ENCODE results near the gene SLX4IP.

Gene SLX4IP

GRCh38 chr20:10513931-10514575, 78.9 kb downstream of the SLX4IP start:
- no peak overlapping the region for H3K4me3 ChIP-seq (ENCODE audit: low read length)
- DNase-seq (ENCODE audit: low read depth) = no peak
- no peak for TF ChIP-seq CTCF (IDR thresholded peaks at IDR 0.05; ENCODE audit: insufficient read depth, low read depth, low read length, missing control alignments)

GRCh38 chr20:10516529-10516928, 81.4 kb downstream of the SLX4IP start:
- no peak for DNase-seq (ENCODE audit: low read depth)
- no peak overlapping the region for H3K4me3 ChIP-seq (ENCODE audit: low read length)
- TF ChIP-seq CTCF (IDR thresholded peaks at IDR 0.05; ENCODE audit: insufficient read depth, low read depth, low read length, missing control alignments) = no peak

GRCh38 chr20:10519361-10520046, 84.4 kb downstream of the SLX4IP start:
- peak; percentile 88 for DNase-seq (ENCODE audit: low read depth)
- no peak overlapping the region for H3K4me3 ChIP-seq (ENCODE audit: low read length)
- TF ChIP-seq CTCF (IDR thresholded peaks at IDR 0.05; ENCODE audit: insufficient read depth, low read depth, low read length, missing control alignments) = no peak

- DNase-seq (ENCODE audit: low read depth) = no peak
- H3K4me3 ChIP-seq (ENCODE audit: low read length) = no peak overlapping the region
- TF ChIP-seq CTCF (IDR thresholded peaks at IDR 0.05; ENCODE audit: insufficient read depth, low read depth, low read length, missing control alignments) = no peak
These were observed 85.4 kb downstream of the SLX4IP start for GRCh38 chr20:10520528-10520927.

GRCh38 chr20:10521068-10521831, 86.1 kb downstream of the SLX4IP start:
- H3K4me3 ChIP-seq (ENCODE audit: low read length) = no peak overlapping the region
- DNase-seq (ENCODE audit: low read depth) = peak; percentile 81
- TF ChIP-seq CTCF (IDR thresholded peaks at IDR 0.05; ENCODE audit: insufficient read depth, low read depth, low read length, missing control alignments) = no peak

GRCh38 chr20:10521836-10522235, 86.7 kb downstream of the SLX4IP start:
- TF ChIP-seq CTCF (IDR thresholded peaks at IDR 0.05; ENCODE audit: insufficient read depth, low read depth, low read length, missing control alignments) = no peak
- no peak overlapping the region for H3K4me3 ChIP-seq (ENCODE audit: low read length)
- no peak for DNase-seq (ENCODE audit: low read depth)
